ENCODE results near the gene GLI1. TPM values are rescaled to one million over a fixed set of nuclear protein-coding genes. Genes with fewer than 3 reads are reported as not detected.

GLI1 gene
- total and polyA plus RNA-seq, 2 donors (not counting 1 experiment from before 2014, with no cell fraction given), result 0.40 to 2.0 TPM

DNA sequence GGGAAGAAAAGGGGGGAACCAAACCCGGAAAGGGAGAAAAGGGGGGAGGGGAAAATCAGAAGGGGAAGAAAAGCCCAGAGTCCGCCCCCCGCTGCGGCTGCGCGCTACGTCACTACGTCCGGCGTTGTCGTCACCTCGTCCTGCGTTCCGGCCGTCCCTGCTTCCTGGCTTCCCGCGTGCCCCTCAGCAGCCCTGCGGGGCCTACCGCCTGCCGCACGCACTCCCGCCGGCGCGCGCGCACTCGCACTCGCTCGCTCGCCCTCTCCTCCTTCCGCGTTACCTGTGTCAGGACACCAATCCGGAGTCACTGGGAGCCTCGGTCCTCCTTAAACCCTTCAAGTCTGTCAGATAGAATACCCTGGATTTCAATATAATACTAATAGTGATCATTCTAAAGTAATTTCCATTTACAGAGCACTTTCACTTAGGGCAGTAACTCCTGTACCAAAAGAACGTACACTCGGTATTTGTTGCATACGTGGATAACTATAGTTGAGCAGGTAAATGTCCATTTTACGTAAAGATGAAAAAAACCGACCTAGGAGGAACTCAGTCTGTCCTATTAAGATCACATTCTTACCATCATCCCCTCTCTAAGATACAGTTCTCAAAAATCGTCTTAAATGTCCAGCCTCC, 28.5 kb upstream of the GLI1 start, which contains the start of gene R3HDM2:
TSS of gene R3HDM2 (minus strand) at position 113 of the 636 bp plus-strand sequence. CDS start 120,615 bp downstream, outside the sequence.
- H3K36me3 ChIP-seq (ENCODE audit: control insufficient read depth, insufficient read depth, low read length), result no peaks in the 10 kb centered on the region
- no peaks in the 10 kb centered on the region for H3K27me3 ChIP-seq (ENCODE audit: control insufficient read depth, insufficient read depth, low read length)
- H3K4me3 ChIP-seq (replicated peaks in 1 of 4; ENCODE audit: control extremely low read depth in 1 of 4, insufficient read depth in 1 of 4, low read depth in 3 of 4, low read length in 4 of 4), result peak within 1 kb of the TSS; percentile 70 to 94 (median 72)
- peaks cover 23% of the 10 kb centered on the region for H3K79me2 ChIP-seq (ENCODE audit: control insufficient read depth, insufficient read depth, low read length)
- peak within 1 kb of the TSS; percentile 90 for H3K27ac ChIP-seq (ENCODE audit: insufficient read depth, low read length)
- peak; percentile 94 for DNase-seq (ENCODE audit: low read depth in 2 of 2)
- H3K9ac ChIP-seq (ENCODE audit: insufficient read depth, low read length), result peak within 1 kb of the TSS; percentile 79
- no peak for TF ChIP-seq EZH2 (IDR thresholded peaks at IDR 0.05; ENCODE audit: low read length, missing control alignments)
- TF ChIP-seq, protein P1, sequence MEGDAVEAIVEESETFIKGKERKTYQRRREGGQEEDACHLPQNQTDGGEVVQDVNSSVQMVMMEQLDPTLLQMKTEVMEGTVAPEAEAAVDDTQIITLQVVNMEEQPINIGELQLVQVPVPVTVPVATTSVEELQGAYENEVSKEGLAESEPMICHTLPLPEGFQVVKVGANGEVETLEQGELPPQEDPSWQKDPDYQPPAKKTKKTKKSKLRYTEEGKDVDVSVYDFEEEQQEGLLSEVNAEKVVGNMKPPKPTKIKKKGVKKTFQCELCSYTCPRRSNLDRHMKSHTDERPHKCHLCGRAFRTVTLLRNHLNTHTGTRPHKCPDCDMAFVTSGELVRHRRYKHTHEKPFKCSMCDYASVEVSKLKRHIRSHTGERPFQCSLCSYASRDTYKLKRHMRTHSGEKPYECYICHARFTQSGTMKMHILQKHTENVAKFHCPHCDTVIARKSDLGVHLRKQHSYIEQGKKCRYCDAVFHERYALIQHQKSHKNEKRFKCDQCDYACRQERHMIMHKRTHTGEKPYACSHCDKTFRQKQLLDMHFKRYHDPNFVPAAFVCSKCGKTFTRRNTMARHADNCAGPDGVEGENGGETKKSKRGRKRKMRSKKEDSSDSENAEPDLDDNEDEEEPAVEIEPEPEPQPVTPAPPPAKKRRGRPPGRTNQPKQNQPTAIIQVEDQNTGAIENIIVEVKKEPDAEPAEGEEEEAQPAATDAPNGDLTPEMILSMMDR (conservative IDR thresholded peaks at IDR 0.05 in 1 of 2, IDR thresholded peaks at IDR 0.05 in 1 of 2; ENCODE audit: low read depth in 1 of 2, low read length in 2 of 2), result no peak
- H3K9me3 ChIP-seq (ENCODE audit: control insufficient read depth, insufficient read depth, low read depth, low read length), result no peaks in the 10 kb centered on the region
- H3K4me2 ChIP-seq (ENCODE audit: extremely low read depth, insufficient read depth, low read length), result peak within 1 kb of the TSS; percentile 90
- no peaks in the 10 kb centered on the region for H4K20me1 ChIP-seq (ENCODE audit: control insufficient read depth, extremely low read depth, insufficient read depth, low read length)
- no peaks in the 10 kb centered on the region for H3K4me1 ChIP-seq (ENCODE audit: control insufficient read depth, extremely low read depth, insufficient read depth, low read length)
- H2AFZ ChIP-seq (ENCODE audit: low read length), result peak within 1 kb of the TSS; percentile 94

DNA sequence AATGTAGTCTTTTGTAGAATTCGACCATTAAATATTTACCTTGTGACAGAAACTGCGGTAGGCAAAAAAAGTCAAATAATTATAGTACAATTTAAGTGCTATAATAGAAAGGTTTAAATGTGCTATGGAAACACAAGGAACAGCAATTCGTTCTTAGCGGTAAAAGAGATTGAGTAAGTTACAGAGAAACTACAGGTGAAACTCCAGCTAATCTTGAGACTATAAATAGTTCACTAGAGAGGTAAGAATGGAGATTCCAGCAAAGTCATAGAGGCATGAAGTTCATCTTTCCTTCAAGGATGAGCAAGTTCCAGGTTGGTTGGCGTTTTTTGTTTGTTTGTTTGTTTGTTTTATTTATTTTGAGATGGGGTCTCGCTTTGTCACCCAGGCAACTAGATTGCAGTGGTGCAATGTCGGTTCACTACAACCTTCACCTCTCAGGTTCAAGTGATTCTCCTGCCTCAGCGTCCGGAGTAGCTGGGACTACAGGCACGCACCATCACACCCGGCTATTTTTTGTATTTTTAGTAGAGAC, 27.9 kb upstream of the GLI1 start:
- H3K9me3 ChIP-seq (ENCODE audit: control insufficient read depth, insufficient read depth, low read depth, low read length), result no peaks in the 10 kb centered on the region
- H3K36me3 ChIP-seq (ENCODE audit: control insufficient read depth, insufficient read depth, low read length), result no peaks in the 10 kb centered on the region
- H3K27me3 ChIP-seq (ENCODE audit: control insufficient read depth, insufficient read depth, low read length), result no peaks in the 10 kb centered on the region
- H3K4me3 ChIP-seq (replicated peaks in 1 of 4; ENCODE audit: control extremely low read depth in 1 of 4, insufficient read depth in 1 of 4, low read depth in 3 of 4, low read length in 4 of 4), result peak overlapping the region in 3 of 4 experiments; percentile 70 to 78 (median 74)
- H3K9ac ChIP-seq (ENCODE audit: insufficient read depth, low read length), result no peak overlapping the region
- peak overlapping the region; percentile 90 for H3K27ac ChIP-seq (ENCODE audit: insufficient read depth, low read length)
- no peak for TF ChIP-seq EZH2 (IDR thresholded peaks at IDR 0.05; ENCODE audit: low read length, missing control alignments)
- TF ChIP-seq, protein P1 (conservative IDR thresholded peaks at IDR 0.05 in 1 of 2, IDR thresholded peaks at IDR 0.05 in 1 of 2; ENCODE audit: low read depth in 1 of 2, low read length in 2 of 2), result no peak
- H3K79me2 ChIP-seq (ENCODE audit: control insufficient read depth, insufficient read depth, low read length), result peaks cover 20% of the 10 kb centered on the region
- H3K4me2 ChIP-seq (ENCODE audit: extremely low read depth, insufficient read depth, low read length), result peak overlapping the region; percentile 90
- H2AFZ ChIP-seq (ENCODE audit: low read length), result peak overlapping the region; percentile 94
- no peaks in the 10 kb centered on the region for H4K20me1 ChIP-seq (ENCODE audit: control insufficient read depth, extremely low read depth, insufficient read depth, low read length)
- H3K4me1 ChIP-seq (ENCODE audit: control insufficient read depth, extremely low read depth, insufficient read depth, low read length), result no peaks in the 10 kb centered on the region
- no peak for DNase-seq (ENCODE audit: low read depth in 2 of 2)

DNA sequence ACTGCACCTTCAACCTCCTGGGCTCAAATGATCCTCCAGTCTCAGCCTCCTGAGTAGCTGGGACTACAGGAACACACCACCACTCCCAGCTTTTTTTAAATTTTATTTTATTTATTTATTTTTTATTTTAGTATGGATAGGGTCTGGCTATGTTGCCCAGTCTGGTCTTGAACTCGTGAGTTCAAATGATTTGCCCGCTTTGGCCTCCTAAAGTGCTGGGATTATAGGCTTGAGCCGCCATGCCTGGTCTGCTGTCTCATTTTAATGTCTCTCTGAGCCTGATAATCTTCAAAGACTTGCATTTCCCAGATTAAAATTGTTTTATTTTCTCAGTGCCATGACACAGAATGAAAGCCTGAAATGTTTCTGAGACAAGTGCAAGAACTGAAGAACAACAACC, 26.2 kb upstream of the GLI1 start:
- no peaks in the 10 kb centered on the region for H4K20me1 ChIP-seq (ENCODE audit: control insufficient read depth, extremely low read depth, insufficient read depth, low read length)
- no peaks in the 10 kb centered on the region for H3K4me1 ChIP-seq (ENCODE audit: control insufficient read depth, extremely low read depth, insufficient read depth, low read length)
- no peak overlapping the region for H3K4me2 ChIP-seq (ENCODE audit: extremely low read depth, insufficient read depth, low read length)
- no peaks in the 10 kb centered on the region for H3K27me3 ChIP-seq (ENCODE audit: control insufficient read depth, insufficient read depth, low read length)
- TF ChIP-seq EZH2 (IDR thresholded peaks at IDR 0.05; ENCODE audit: low read length, missing control alignments), result no peak
- TF ChIP-seq, protein P1 (conservative IDR thresholded peaks at IDR 0.05 in 1 of 2, IDR thresholded peaks at IDR 0.05 in 1 of 2; ENCODE audit: low read depth in 1 of 2, low read length in 2 of 2), result no peak
- H3K4me3 ChIP-seq (replicated peaks in 1 of 4; ENCODE audit: control extremely low read depth in 1 of 4, insufficient read depth in 1 of 4, low read depth in 3 of 4, low read length in 4 of 4), result no peak overlapping the region
- H3K9me3 ChIP-seq (ENCODE audit: control insufficient read depth, insufficient read depth, low read depth, low read length), result no peaks in the 10 kb centered on the region
- H2AFZ ChIP-seq (ENCODE audit: low read length), result no peak overlapping the region
- peaks cover 18% of the 10 kb centered on the region for H3K79me2 ChIP-seq (ENCODE audit: control insufficient read depth, insufficient read depth, low read length)
- no peak overlapping the region for H3K9ac ChIP-seq (ENCODE audit: insufficient read depth, low read length)
- no peak for DNase-seq (ENCODE audit: low read depth in 2 of 2)
- no peaks in the 10 kb centered on the region for H3K36me3 ChIP-seq (ENCODE audit: control insufficient read depth, insufficient read depth, low read length)
- H3K27ac ChIP-seq (ENCODE audit: insufficient read depth, low read length), result no peak overlapping the region

Measured in fibroblast of lung (primary cell).